ENCODE data around the gene SPATA32. TPM values are rescaled to one million over a fixed set of nuclear protein-coding genes. Genes with fewer than 3 reads are reported as not detected.

The SPATA32 gene
- total RNA-seq, 1 donor, result not detected

GRCh38 chr17:45229681-45230409 lies 32.0 kb downstream of the SPATA32 start:
- no peak for TF ChIP-seq CTCF (IDR thresholded peaks at IDR 0.05; ENCODE audit: insufficient read depth, low read length)
- DNase-seq (ENCODE audit: low read depth), result no peak
- H3K4me3 ChIP-seq (ENCODE audit: low read depth, low read length), result no peak overlapping the region

- DNase-seq (ENCODE audit: low read depth), result peak; percentile 93
- H3K4me3 ChIP-seq (ENCODE audit: low read depth, low read length), result no peak overlapping the region
Observed at GRCh38 chr17:45228763-45229539, 32.9 kb downstream of the SPATA32 start.

GRCh38 chr17:45227926-45228762 lies 33.8 kb downstream of the SPATA32 start:
- no peak for DNase-seq (ENCODE audit: low read depth)
- H3K4me3 ChIP-seq (ENCODE audit: low read depth, low read length), result no peak overlapping the region
- TF ChIP-seq CTCF (IDR thresholded peaks at IDR 0.05; ENCODE audit: insufficient read depth, low read length), result no peak

More at GRCh38 chr17:45228763-45229539, 32.9 kb downstream of the SPATA32 start:
- no peak for TF ChIP-seq CTCF (IDR thresholded peaks at IDR 0.05; ENCODE audit: insufficient read depth, low read length)

GRCh38 chr17:45227101-45227925 lies 34.6 kb downstream of the SPATA32 start:
- no peak for TF ChIP-seq CTCF (IDR thresholded peaks at IDR 0.05; ENCODE audit: insufficient read depth, low read length)
- no peak overlapping the region for H3K4me3 ChIP-seq (ENCODE audit: low read depth, low read length)
- DNase-seq (ENCODE audit: low read depth), result no peak

- H3K4me3 ChIP-seq (ENCODE audit: low read depth, low read length), result no peak overlapping the region
- no peak for DNase-seq (ENCODE audit: low read depth)
- no peak for TF ChIP-seq CTCF (IDR thresholded peaks at IDR 0.05; ENCODE audit: insufficient read depth, low read length)
Observed at GRCh38 chr17:45226576-45226975, 35.3 kb downstream of the SPATA32 start.
